C4-2B (cell line): Measurements from ENCODE around the gene WNT7A.

Experiments
- ZFX ChIP-seq: fragments of 450-650 bp; IDR thresholded peaks from 2 replicates; pipeline ENCODE4 v1.6.1; 2017
- TF ChIP-seq, protein P1 (sequence below): fragments of 450-650 bp; conservative IDR thresholded peaks from 2 replicates; pipeline ENCODE4 v1.5.1; 2017; ENCODE audit warnings: mild to moderate bottlenecking

GRCh38 chr3:13873818-13874217 lies 6.1 kb downstream of the WNT7A start:
- TF ChIP-seq, protein P1, sequence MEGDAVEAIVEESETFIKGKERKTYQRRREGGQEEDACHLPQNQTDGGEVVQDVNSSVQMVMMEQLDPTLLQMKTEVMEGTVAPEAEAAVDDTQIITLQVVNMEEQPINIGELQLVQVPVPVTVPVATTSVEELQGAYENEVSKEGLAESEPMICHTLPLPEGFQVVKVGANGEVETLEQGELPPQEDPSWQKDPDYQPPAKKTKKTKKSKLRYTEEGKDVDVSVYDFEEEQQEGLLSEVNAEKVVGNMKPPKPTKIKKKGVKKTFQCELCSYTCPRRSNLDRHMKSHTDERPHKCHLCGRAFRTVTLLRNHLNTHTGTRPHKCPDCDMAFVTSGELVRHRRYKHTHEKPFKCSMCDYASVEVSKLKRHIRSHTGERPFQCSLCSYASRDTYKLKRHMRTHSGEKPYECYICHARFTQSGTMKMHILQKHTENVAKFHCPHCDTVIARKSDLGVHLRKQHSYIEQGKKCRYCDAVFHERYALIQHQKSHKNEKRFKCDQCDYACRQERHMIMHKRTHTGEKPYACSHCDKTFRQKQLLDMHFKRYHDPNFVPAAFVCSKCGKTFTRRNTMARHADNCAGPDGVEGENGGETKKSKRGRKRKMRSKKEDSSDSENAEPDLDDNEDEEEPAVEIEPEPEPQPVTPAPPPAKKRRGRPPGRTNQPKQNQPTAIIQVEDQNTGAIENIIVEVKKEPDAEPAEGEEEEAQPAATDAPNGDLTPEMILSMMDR = no peak
- no peak for TF ChIP-seq ZFX
